HG03558 (cell line): Measurements from ENCODE around the gene STARD5.

Experiments used
- ATAC-seq: cut with Tn5 transposase; IDR thresholded peaks from one replicate; pipeline ENCODE4 v1.9.1; 2021; ENCODE audit warnings: moderate number of reproducible peaks; ENCODE audit not compliant: unreplicated experiment; ENCODE audit errors: extremely low read depth

STARD5 gene

GRCh38 chr15:81264072-81264857 lies 59.7 kb downstream of the STARD5 start:
- no peak for ATAC-seq

GRCh38 chr15:81263477-81263876 lies 60.5 kb downstream of the STARD5 start:
- ATAC-seq = no peak

GRCh38 chr15:81261172-81261811 lies 62.6 kb downstream of the STARD5 start:
- ATAC-seq = no peak

- ATAC-seq = no peak
Measured at GRCh38 chr15:81259760-81260298, 64.1 kb downstream of the STARD5 start.
